ENCODE results near the gene FAM184B.

DNA sequence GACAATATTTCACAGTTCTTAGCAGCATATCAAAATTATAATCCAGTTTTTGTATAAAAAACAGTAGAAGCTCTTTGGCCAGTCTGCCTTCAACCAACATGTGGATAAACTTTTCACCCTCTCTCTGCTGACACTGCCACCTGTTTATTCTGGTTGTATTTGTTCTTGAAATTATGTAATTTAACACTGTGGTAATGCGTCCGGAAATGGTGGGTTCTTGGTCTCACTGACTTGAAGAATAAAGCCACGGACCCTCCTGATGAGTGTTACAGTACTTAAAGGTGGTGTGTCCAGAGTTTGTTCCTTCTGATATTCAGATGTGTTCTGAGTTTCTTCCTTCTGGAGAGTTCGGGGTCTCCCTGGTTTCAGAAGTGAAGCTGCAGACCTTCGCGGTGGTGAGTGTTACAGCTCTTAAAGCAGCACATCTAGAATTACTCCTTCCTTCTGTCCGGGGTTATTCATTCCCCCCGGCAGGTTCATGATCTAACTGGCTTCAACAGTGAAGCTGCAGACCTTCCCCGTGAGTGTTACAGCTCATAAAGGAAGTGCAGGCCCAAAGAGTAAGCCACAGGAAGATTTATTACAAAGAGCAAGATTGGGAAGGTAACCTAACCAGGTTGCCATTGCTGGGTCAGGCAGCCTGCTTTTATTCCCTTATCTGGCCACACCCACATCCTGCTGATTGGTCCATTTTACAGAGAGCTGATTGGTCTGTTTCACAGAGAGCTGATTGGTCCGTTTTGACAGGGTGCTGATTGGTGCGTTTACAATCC lies 15.7 kb downstream of the FAM184B start:
- TF ChIP-seq, protein P1, sequence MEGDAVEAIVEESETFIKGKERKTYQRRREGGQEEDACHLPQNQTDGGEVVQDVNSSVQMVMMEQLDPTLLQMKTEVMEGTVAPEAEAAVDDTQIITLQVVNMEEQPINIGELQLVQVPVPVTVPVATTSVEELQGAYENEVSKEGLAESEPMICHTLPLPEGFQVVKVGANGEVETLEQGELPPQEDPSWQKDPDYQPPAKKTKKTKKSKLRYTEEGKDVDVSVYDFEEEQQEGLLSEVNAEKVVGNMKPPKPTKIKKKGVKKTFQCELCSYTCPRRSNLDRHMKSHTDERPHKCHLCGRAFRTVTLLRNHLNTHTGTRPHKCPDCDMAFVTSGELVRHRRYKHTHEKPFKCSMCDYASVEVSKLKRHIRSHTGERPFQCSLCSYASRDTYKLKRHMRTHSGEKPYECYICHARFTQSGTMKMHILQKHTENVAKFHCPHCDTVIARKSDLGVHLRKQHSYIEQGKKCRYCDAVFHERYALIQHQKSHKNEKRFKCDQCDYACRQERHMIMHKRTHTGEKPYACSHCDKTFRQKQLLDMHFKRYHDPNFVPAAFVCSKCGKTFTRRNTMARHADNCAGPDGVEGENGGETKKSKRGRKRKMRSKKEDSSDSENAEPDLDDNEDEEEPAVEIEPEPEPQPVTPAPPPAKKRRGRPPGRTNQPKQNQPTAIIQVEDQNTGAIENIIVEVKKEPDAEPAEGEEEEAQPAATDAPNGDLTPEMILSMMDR (IDR thresholded peaks at IDR 0.05), result no peak
- TF ChIP-seq POLR2A (IDR thresholded peaks at IDR 0.05), result no peak
